NCI-H2081 (cell line): Measurements from ENCODE around the gene SLC35G1.

Experiments used
- DNase-seq, 2 experiments: peaks; one replicate each; lab custom pipeline; 2025; lab: John Stamatoyannopoulos, UW

Gene SLC35G1

GRCh38 chr10:93951905-93952304 lies 58.1 kb downstream of the SLC35G1 start:
- DNase-seq: no peak
